GM18511 (cell line): ENCODE results near the gene SLC46A1.
A peak's percentile ranks its signal among the peaks of the same experiment; 100 is the strongest.

Experiments used
- ATAC-seq: cut with Tn5 transposase; IDR thresholded peaks from one replicate; pipeline ENCODE4 v1.9.1; 2021; ENCODE audit warnings: mild to moderate bottlenecking, moderate library complexity; ENCODE audit not compliant: unreplicated experiment

Gene SLC46A1

DNA sequence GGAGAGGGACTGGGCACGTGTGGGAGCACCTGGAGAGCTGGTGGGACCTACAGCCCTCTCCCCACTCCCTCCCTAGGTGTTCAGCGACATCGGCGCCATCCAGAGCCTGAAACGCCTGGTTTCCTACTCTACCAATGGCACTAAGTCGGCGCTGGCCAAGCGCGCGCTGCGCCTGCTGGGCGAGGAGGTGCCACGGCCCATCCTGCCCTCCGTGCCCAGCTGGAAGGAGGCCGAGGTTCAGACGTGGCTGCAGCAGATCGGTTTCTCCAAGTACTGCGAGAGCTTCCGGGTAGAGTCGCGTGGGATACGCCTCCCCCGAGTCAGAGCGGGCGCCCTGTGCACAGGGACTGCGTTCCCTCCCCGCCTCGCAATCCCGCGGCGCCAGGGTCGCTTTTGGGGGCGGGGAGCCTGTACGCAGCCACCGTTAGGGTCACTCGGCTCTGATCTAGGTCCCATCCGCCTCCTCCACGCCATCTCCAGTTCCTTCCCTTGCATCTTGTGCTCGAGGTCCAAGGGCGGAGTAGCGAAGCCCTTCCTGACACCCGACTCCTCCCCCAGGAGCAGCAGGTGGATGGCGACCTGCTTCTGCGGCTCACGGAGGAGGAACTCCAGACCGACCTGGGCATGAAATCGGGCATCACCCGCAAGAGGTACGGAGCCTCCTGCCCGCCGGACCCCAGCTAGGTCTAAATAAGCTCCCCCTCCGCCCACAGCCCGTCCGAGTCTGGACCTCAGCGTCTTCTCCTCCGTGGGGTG is 21.6 kb downstream of the SLC46A1 start:
- ATAC-seq = peak; percentile 78

DNA sequence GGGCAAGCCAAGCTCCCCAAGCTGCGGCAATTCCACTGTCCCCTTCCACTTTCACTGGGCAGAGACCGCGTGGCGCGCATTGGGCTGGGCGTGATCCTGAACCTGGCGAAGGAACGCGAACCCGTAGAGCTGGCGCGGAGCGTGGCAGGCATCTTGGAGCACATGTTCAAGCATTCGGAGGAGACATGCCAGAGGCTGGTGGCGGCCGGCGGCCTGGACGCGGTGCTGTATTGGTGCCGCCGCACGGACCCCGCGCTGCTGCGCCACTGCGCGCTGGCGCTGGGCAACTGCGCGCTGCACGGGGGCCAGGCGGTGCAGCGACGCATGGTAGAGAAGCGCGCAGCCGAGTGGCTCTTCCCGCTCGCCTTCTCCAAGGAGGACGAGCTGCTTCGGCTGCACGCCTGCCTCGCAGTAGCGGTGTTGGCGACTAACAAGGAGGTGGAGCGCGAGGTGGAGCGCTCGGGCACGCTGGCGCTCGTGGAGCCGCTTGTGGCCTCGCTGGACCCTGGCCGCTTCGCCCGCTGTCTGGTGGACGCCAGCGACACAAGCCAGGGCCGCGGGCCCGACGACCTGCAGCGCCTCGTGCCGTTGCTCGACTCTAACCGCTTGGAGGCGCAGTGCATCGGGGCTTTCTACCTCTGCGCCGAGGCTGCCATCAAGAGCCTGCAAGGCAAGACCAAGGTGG is 24.7 kb downstream of the SLC46A1 start:
- ATAC-seq = no peak

GRCh38 chr17:28379814-28380801 is 25.9 kb downstream of the SLC46A1 start:
- ATAC-seq = no peak

- no peak for ATAC-seq
Measured at GRCh38 chr17:28372945-28373274, 33.1 kb downstream of the SLC46A1 start.

DNA sequence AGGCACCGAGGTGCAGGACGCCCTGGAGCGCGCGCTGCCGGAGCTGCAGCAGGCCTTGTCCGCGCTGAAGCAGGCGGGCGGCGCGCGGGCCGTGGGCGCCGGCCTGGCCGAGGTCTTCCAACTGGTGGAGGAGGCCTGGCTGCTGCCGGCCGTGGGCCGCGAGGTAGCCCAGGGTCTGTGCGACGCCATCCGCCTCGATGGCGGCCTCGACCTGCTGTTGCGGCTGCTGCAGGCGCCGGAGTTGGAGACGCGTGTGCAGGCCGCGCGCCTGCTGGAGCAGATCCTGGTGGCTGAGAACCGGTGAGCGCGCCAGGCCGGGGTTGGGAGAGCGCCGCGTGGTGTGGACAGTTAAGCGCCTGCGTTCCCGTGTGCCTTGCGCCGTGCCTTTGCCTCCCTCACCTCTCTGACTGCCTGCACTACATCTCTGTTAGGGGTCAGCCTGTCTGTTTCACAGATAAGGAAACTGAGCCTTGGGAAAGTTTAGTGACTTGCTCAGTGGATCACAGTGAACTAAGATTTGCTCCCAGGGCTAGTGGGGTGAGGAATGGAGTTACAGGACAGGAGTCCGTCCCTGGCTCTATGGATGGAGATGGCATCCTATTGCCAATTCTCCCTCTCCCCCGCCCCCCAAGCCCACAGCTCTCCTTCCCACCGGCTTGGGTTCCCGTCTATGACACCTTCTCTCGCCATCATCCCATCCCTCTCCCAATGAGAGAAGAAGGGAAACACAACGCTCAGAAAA is 33.6 kb downstream of the SLC46A1 start:
- ATAC-seq = peak; percentile 12

- peak; percentile 91 for ATAC-seq
Measured at GRCh38 chr17:28371245-28372202, 34.5 kb downstream of the SLC46A1 start, which contains the start of gene SARM1. TSS of gene SARM1 (plus strand) at chr17:28371694. CDS start at chr17:28372033, 339 bp downstream.

- no peak for ATAC-seq
Measured at GRCh38 chr17:28370744-28371103, 35.3 kb downstream of the SLC46A1 start.

- ATAC-seq = no peak
Measured at GRCh38 chr17:28370035-28370743, 35.8 kb downstream of the SLC46A1 start, which contains the start of gene VTN. TSS of gene VTN (minus strand) at chr17:28370307. CDS start at chr17:28370203, 104 bp downstream.

DNA sequence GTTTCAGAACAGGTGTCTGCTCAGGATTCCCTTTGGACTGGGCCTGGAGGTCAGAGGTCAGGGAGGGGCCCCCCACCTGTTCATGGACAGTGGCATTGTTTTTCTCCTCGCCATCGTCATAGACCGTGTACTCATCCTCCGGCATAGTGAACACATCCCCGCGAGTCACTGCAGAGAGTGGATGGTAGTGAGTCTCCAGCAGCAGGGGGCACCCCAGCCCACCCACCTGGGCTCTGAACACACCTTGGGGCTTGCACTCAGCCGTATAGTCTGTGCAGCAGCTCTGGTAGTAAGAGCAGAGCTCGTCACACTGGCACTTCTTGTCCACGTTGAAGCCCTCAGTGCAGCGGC is 36.4 kb downstream of the SLC46A1 start:
- no peak for ATAC-seq

- no peak for ATAC-seq
Measured at GRCh38 chr17:28368915-28369683, 36.9 kb downstream of the SLC46A1 start.

DNA sequence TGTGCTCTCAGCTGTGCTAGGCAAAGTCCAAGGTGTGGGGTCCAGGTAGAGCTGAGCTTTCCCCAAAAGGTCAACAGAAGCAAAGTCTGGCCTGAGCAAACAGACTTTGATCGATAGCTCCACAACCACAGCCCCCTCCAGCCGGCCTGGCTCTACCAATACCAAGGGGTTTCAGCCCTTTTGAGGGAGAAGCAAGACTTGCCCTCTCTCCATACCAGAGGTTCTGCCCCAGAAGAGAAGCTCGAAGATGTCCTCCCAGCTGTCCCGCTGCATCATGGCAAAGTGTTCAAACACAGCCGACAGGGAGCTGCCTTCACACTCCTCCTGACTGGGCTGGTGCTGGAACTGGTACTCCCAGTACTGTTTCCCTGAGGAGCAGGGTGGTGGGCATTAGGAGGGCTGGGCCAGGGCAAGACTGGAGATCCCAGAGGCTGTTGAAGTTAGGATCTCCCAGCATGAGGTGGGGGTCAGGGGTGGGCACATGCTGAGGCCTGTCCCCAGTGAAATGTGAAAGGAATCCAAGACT is 37.6 kb downstream of the SLC46A1 start:
- ATAC-seq = no peak

GRCh38 chr17:28367641-28368305 is 38.2 kb downstream of the SLC46A1 start:
- no peak for ATAC-seq

DNA sequence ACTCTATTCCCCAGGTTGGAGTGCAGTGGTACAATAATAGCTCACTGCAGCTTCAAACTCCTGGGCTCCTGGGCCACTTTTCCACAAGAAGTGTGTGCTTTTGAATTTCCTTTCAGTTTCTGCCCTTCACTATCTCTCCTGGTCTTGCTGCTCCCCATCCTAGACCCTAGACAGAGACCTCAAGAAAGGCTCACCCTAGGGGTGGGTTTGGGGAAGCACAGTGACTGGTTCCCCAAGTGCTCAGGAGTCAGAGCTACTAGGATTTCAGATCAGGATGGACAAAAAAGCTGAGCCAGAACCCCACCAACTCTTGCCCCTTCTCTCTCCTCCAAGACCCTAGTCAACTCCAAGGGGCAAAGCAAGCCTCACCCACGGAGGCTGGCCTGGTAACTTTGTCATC is 39.4 kb downstream of the SLC46A1 start:
- no peak for ATAC-seq

- no peak for ATAC-seq
Measured at GRCh38 chr17:28365487-28365886, 40.5 kb downstream of the SLC46A1 start.

DNA sequence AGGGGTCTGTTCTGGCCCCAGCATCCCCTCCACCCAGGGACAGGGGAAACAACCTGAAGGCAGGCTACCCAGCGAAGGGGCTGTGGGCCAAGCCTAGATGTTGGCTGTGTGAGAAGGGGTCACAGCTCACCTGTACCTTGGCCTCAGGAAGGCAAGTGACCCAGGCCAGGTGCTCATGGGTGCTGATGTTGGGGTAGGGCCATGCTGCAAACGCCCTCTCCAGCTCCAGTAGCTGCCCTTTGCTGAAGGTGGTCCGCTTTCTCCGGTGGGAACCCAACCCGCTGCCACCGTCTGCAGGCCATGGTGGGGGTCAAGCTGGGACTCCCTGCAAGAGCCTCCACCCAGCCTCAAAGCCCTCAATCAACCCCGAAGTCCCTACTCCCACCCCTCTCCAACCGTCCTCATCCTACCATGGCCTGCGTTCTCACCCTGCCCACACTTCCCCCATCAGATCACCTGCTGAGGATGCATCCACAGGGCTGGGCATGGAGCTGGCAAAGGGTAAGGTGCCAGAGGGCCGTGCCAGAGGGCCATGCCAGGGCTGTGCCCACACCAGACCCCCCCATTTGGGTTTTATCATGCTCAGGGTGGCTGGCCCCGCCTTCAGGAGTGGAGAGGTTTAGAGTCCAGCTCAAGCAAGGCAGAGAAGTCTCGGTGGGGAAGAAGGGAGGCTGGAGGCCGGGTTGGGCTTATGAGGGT is 41.2 kb downstream of the SLC46A1 start, which contains the start of gene SEBOX:
SEBOX (minus strand) TSS at position 535 of the 699 bp plus-strand sequence; CDS start at position 487, 48 bp downstream.
- no peak for ATAC-seq

DNA sequence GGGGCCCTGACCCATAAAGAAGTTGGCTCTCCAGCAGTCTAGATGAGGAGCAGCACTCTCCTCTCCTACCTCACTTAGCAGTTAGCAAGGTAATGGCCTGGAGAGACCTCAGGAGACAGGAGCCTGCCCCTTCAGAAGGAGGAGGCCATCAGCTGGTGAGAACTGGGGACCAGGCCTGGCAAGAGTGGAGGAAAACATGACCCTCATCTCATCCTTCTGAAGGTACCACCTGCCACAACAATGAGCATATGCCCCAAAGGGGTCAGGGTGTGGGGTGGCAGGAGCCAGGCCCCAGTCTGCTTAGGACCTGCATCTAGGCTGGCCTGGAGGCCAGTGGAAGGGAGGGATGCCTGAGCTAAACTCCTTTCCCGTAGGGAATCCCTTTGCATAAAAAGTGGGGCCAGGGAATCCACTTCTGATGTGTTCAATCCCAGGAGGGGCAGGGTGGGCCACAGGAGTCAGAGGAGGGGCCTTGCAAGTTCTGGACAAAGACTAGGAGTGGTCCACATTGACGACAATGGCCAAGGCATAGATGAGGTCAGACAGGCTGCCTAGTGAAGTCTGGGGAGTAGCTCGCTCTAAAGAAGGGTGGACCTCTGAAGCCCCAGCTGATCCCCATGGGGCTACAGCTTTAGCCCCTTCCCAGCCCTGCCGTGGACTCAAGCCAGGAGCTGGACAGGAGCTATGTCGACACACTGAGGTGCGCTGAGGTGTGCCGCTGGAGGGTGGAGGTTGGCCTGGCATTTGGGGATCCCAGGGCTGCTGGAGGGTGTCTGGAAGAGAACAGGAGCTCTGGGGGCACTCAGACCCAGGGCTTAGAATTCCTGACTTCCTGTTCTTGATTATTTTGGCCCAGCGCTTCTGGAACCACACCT is 42.0 kb downstream of the SLC46A1 start:
- ATAC-seq = no peak
